ENCODE data around the gene FHOD3.

GRCh38 chr18:36757991-36758390 lies 460.5 kb downstream of the FHOD3 start:
- no peak for TF ChIP-seq REST (IDR thresholded peaks at IDR 0.05; ENCODE audit: low read depth)
- no peak for TF ChIP-seq USF1 (IDR thresholded peaks at IDR 0.05)
- TF ChIP-seq CREB1 (IDR thresholded peaks at IDR 0.05; ENCODE audit: low read depth): no peak
- TF ChIP-seq CEBPB (IDR thresholded peaks at IDR 0.05): no peak
- no peak for TF ChIP-seq FOXM1 (IDR thresholded peaks at IDR 0.05; ENCODE audit: borderline replicate concordance, low read depth)
- TF ChIP-seq YY1 (IDR thresholded peaks at IDR 0.05; ENCODE audit: low read depth): no peak
- TF ChIP-seq TAF1 (IDR thresholded peaks at IDR 0.05; ENCODE audit: low read depth): no peak
- TF ChIP-seq EGR1 (IDR thresholded peaks at IDR 0.05): no peak
- TF ChIP-seq RAD21 (IDR thresholded peaks at IDR 0.05; ENCODE audit: low read depth): no peak
- TF ChIP-seq MAX (IDR thresholded peaks at IDR 0.05): no peak
- TF ChIP-seq ZBTB7A (IDR thresholded peaks at IDR 0.05; ENCODE audit: low read depth): no peak

All from Ishikawa (cell line).